OCI-LY7 (cell line): ENCODE measurements around the gene SBF1. TPM values are rescaled to one million over a fixed set of nuclear protein-coding genes. Genes with fewer than 3 reads are reported as not detected.

Experiments
- BruUV-seq: library from RNA; stranded (reverse); fragments of 400-500 nt; replicated peaks from 2 replicates; lab custom pipeline; 2021; lab: Mats Ljungman, UMichigan
- CTCF ChIA-PET: fragments of 300-600 bp; sonication (Branson Sonifier 250); formaldehyde crosslinking; loops from one replicate; lab custom pipeline; 2022; ENCODE audit warnings: antibody characterized with exemption; ENCODE audit not compliant: unreplicated experiment; lab: Charles Lee
- POLR2A ChIA-PET: fragments of 300-600 bp; sonication (Branson Sonifier 250); formaldehyde crosslinking; loops from one replicate; lab custom pipeline; 2022; ENCODE audit warnings: antibody characterized with exemption; lab: Charles Lee
- DNase-seq: peaks from one replicate; pipeline ENCODE4 v3.0.0-alpha.2; 2015; ENCODE audit warnings: low spot score
- H2AFZ ChIP-seq: fragments of 200-600 bp; sonication (generic), shearing (Covaris generic); 2 replicates; pipeline ENCODE4 v1.6.1; 2014; ENCODE audit warnings: mild to moderate bottlenecking, antibody characterized with exemption, low read length, moderate library complexity
- H3K27ac ChIP-seq: fragments of 200-600 bp; sonication (generic); 2 replicates; pipeline ENCODE4 v1.5.1; 2014; ENCODE audit warnings: mixed run types, low read depth, mild to moderate bottlenecking, moderate library complexity, low read length, inconsistent platforms; ENCODE audit not compliant: poor library complexity, severe bottlenecking
- H3K36me3 ChIP-seq: fragments of 200-600 bp; sonication (generic); 2 replicates; pipeline ENCODE4 v1.6.1; 2014; ENCODE audit warnings: mild to moderate bottlenecking, antibody characterized with exemption, low read length, moderate library complexity, mixed read lengths; ENCODE audit not compliant: insufficient read depth
- H3K4me1 ChIP-seq: fragments of 200-600 bp; sonication (generic); 2 replicates; pipeline ENCODE4 v1.5.1; 2014; ENCODE audit warnings: mild to moderate bottlenecking, low read length; ENCODE audit not compliant: insufficient read depth, poor library complexity, severe bottlenecking
- H3K4me2 ChIP-seq: fragments of 200-600 bp; sonication (generic); 2 replicates; pipeline ENCODE4 v1.6.1; 2014; ENCODE audit warnings: mild to moderate bottlenecking, low read length
- H3K4me3 ChIP-seq: fragments of 200-600 bp; sonication (generic); 2 replicates; pipeline ENCODE4 v1.5.1; 2014; ENCODE audit warnings: mild to moderate bottlenecking, low read depth, low read length; ENCODE audit not compliant: poor library complexity, severe bottlenecking
- H3K79me2 ChIP-seq: fragments of 200-600 bp; sonication (generic); 2 replicates; pipeline ENCODE4 v1.6.1; 2016; ENCODE audit warnings: low read depth, mild to moderate bottlenecking, low read length, moderate library complexity, mixed read lengths; ENCODE audit not compliant: insufficient read depth
- H3K9me2 ChIP-seq: fragments of 200-600 bp; sonication (generic); 2 replicates; pipeline ENCODE4 v1.6.1; 2016; ENCODE audit warnings: mild to moderate bottlenecking, low read length, mixed read lengths; ENCODE audit not compliant: insufficient read depth
- H3K9me3 ChIP-seq: fragments of 200-600 bp; sonication (generic); 2 replicates; pipeline ENCODE4 v1.6.1; 2014; ENCODE audit warnings: mild to moderate bottlenecking, mixed run types, low read length, mixed read lengths
- H4K20me1 ChIP-seq: fragments of 200-600 bp; sonication (generic); 2 replicates; pipeline ENCODE4 v1.6.1; 2014; ENCODE audit warnings: mild to moderate bottlenecking, antibody characterized with exemption, low read length, moderate library complexity, mixed read lengths; ENCODE audit not compliant: insufficient read depth
- CTCF ChIP-seq: fragments of 200-600 bp; sonication (generic); conservative IDR thresholded peaks from 2 replicates; pipeline ENCODE4 v1.5.1; 2014; ENCODE audit warnings: mild to moderate bottlenecking, antibody characterized with exemption, low read length, moderate library complexity, mixed read lengths
- EZH2phosphoT487 ChIP-seq: fragments of 200-600 bp; sonication (generic); IDR thresholded peaks from 2 replicates; pipeline ENCODE4 v1.6.1; 2018; ENCODE audit warnings: low read depth, borderline replicate concordance, mild to moderate bottlenecking, mixed run types, antibody characterized with exemption, low read length, moderate library complexity, mixed read lengths
- intact Hi-C: fragments of 100-400 bp; cut with micrococcal nuclease; formaldehyde crosslinking; loops from one replicate; pipeline ENCODE4 v1.10.0; 2022; ENCODE audit not compliant: unreplicated experiment
- total RNA-seq, 2 experiments: library from RNA; depleted of rRNA in 1 of 2; stranded (reverse); fragments of >200 nt in 1 of 2; shearing (Covaris generic) in 1 of 2; gene quantifications; 2 replicates each; pipeline ENCODE4 v1.2.3, GENCODE V29; 2014 to 2022

SBF1 gene
- total RNA-seq, 2 experiments from 2014 or later = 177 to 181 TPM

- no peak overlapping the region for H3K4me3 ChIP-seq
- intact Hi-C loops = no loop called here
- CTCF ChIA-PET = no interaction called here
- no peak overlapping the region for H3K4me2 ChIP-seq
- peaks cover 93% of the 10 kb centered on the region for H3K36me3 ChIP-seq
- no peaks in the 10 kb centered on the region for H3K79me2 ChIP-seq
- BruUV-seq = no TSS peak
- TF ChIP-seq CTCF = no peak
- TF ChIP-seq EZH2phosphoT487 = no peak
- H2AFZ ChIP-seq = no peak overlapping the region
- no peaks in the 10 kb centered on the region for H4K20me1 ChIP-seq
- H3K4me1 ChIP-seq = no peaks in the 10 kb centered on the region
- H3K9me3 ChIP-seq = no peaks in the 10 kb centered on the region
- no peak for DNase-seq
- no peaks in the 10 kb centered on the region for H3K9me2 ChIP-seq
- POLR2A ChIA-PET = interaction anchor here (0.5 kb wide), 1 partner anchor 180 kb away, joined by 3 read pairs; no protein-coding TSS in a partner anchor
- H3K27ac ChIP-seq = no peak overlapping the region
These were observed 55.7 kb downstream of the SBF1 start for GRCh38 chr22:50419116-50419515.

- ChIA-PET CTCF (no interaction called here), POLR2A (no interaction called here)
These were observed 56.2 kb downstream of the SBF1 start for GRCh38 chr22:50418624-50419023.

More at GRCh38 chr22:50418624-50419023, 56.2 kb downstream of the SBF1 start:
- H4K20me1 ChIP-seq = no peaks in the 10 kb centered on the region
- no TSS peak for BruUV-seq
- no peak overlapping the region for H3K27ac ChIP-seq
- H3K36me3 ChIP-seq = peaks cover 93% of the 10 kb centered on the region
- TF ChIP-seq EZH2phosphoT487 (no peak), CTCF (no peak)
- intact Hi-C loops = no loop called here
- H3K9me2 ChIP-seq = no peaks in the 10 kb centered on the region
- no peaks in the 10 kb centered on the region for H3K79me2 ChIP-seq
- no peak for DNase-seq
- no peak overlapping the region for H3K4me2 ChIP-seq
- no peak overlapping the region for H2AFZ ChIP-seq
- no peak overlapping the region for H3K4me3 ChIP-seq
- H3K4me1 ChIP-seq = no peaks in the 10 kb centered on the region
- no peaks in the 10 kb centered on the region for H3K9me3 ChIP-seq
